Amniotic stem cell (primary cell): Measurements from ENCODE around the gene TAOK3.

Experiments
- DNase-seq: peaks from one replicate; lab custom pipeline; 2025; lab: John Stamatoyannopoulos, UW

Gene TAOK3

GRCh38 chr12:118206107-118206412 lies 166.6 kb downstream of the TAOK3 start:
- no peak for DNase-seq

- no peak for DNase-seq
Measured at GRCh38 chr12:118193958-118194357, 178.7 kb downstream of the TAOK3 start.

GRCh38 chr12:118193477-118193876 lies 179.2 kb downstream of the TAOK3 start:
- no peak for DNase-seq

- DNase-seq = no peak
Measured at GRCh38 chr12:118190266-118190665, 182.4 kb downstream of the TAOK3 start.

- DNase-seq = no peak
Measured at GRCh38 chr12:118189741-118190191, 182.9 kb downstream of the TAOK3 start.

- no peak for DNase-seq
Measured at GRCh38 chr12:118188690-118189371, 183.9 kb downstream of the TAOK3 start.

- DNase-seq = no peak
Measured at GRCh38 chr12:118187751-118188435, 184.8 kb downstream of the TAOK3 start.

- DNase-seq = no peak
Measured at GRCh38 chr12:118185602-118186397, 186.9 kb downstream of the TAOK3 start.

GRCh38 chr12:118183711-118184110 lies 189.0 kb downstream of the TAOK3 start:
- DNase-seq = no peak

- DNase-seq = no peak
Measured at GRCh38 chr12:118183155-118183554, 189.6 kb downstream of the TAOK3 start.

GRCh38 chr12:118175823-118176447 lies 196.8 kb downstream of the TAOK3 start:
- DNase-seq = no peak

GRCh38 chr12:118166946-118167345 lies 205.8 kb downstream of the TAOK3 start:
- no peak for DNase-seq

- DNase-seq = no peak
Measured at GRCh38 chr12:118164798-118165486, 207.8 kb downstream of the TAOK3 start.

GRCh38 chr12:118160536-118160935 lies 212.2 kb downstream of the TAOK3 start:
- DNase-seq = no peak

GRCh38 chr12:118151755-118152154 lies 221.0 kb downstream of the TAOK3 start:
- no peak for DNase-seq

- no peak for DNase-seq
Measured at GRCh38 chr12:118150625-118151024, 222.1 kb downstream of the TAOK3 start.

- no peak for DNase-seq
Measured at GRCh38 chr12:118148287-118148686, 224.4 kb downstream of the TAOK3 start.

- no peak for DNase-seq
Measured at GRCh38 chr12:118145798-118146156, 226.9 kb downstream of the TAOK3 start.

GRCh38 chr12:118145113-118145797 lies 227.5 kb downstream of the TAOK3 start:
- no peak for DNase-seq

GRCh38 chr12:118144499-118144898 lies 228.2 kb downstream of the TAOK3 start:
- no peak for DNase-seq

- DNase-seq = no peak
Measured at GRCh38 chr12:118140825-118141224, 231.9 kb downstream of the TAOK3 start.
